PFSK-1 (cell line): ENCODE data around the gene SLC44A2.

Source experiments
- FOXP2 ChIP-seq: optimal IDR thresholded peaks from 2 replicates; pipeline ENCODE3; 2011; ENCODE audit warnings: borderline replicate concordance, control low read depth, inconsistent platforms; ENCODE audit not compliant: insufficient read depth; ENCODE audit errors: extremely low read length, extremely low read depth
- POLR2AphosphoS5 ChIP-seq: IDR thresholded peaks from 2 replicates; pipeline ENCODE4 v1.6.1; 2012; ENCODE audit warnings: low read depth, mild to moderate bottlenecking, control low read depth, low read length, moderate library complexity
- REST ChIP-seq, 2 experiments: IDR thresholded peaks; 2 replicates each; pipeline versions ENCODE4 v1.6.1 to v1.8.0; 2011 to 2012; ENCODE audit warnings: low read depth in 2 of 2, low read length in 2 of 2, control low read depth in 1 of 2, inconsistent platforms in 1 of 2, mild to moderate bottlenecking in 1 of 2, moderate library complexity in 1 of 2; ENCODE audit not compliant: insufficient read depth in 1 of 2
- SIN3A ChIP-seq: IDR thresholded peaks from 2 replicates; pipeline ENCODE4 v1.6.1; 2012; ENCODE audit warnings: mild to moderate bottlenecking, low read length, moderate library complexity, borderline replicate concordance; ENCODE audit not compliant: insufficient read depth
- TAF1 ChIP-seq: IDR thresholded peaks from 2 replicates; pipeline ENCODE4 v1.6.1; 2012; ENCODE audit warnings: low read length, control low read depth, borderline replicate concordance; ENCODE audit not compliant: insufficient read depth

SLC44A2 gene

GRCh38 chr19:10600149-10600548, 25.2 kb upstream of the SLC44A2 start:
- TF ChIP-seq SIN3A, result no peak
- no peak for TF ChIP-seq REST (IDR thresholded peaks at IDR 0.05; ENCODE audit: insufficient read depth in 1 of 2, low read depth in 2 of 2, low read length in 2 of 2)
- no peak for TF ChIP-seq POLR2AphosphoS5
- TF ChIP-seq TAF1, result no peak
- no peak for TF ChIP-seq FOXP2

GRCh38 chr19:10601999-10602329, 23.4 kb upstream of the SLC44A2 start:
- TF ChIP-seq TAF1 (no peak), POLR2AphosphoS5 (no peak), SIN3A (no peak), REST (IDR thresholded peaks at IDR 0.05; ENCODE audit: insufficient read depth in 1 of 2, low read depth in 2 of 2, low read length in 2 of 2) (no peak), FOXP2 (no peak)

GRCh38 chr19:10602330-10603083, 22.8 kb upstream of the SLC44A2 start:
- no peak for TF ChIP-seq REST (IDR thresholded peaks at IDR 0.05; ENCODE audit: insufficient read depth in 1 of 2, low read depth in 2 of 2, low read length in 2 of 2)
- 0 out of 2 replicates have a peak, but pooled peaks have one; percentile 28 for TF ChIP-seq POLR2AphosphoS5
- TF ChIP-seq TAF1, result no peak
- TF ChIP-seq FOXP2, result no peak

- TF ChIP-seq FOXP2, result no peak
- TF ChIP-seq POLR2AphosphoS5, result no peak
- no peak for TF ChIP-seq REST (IDR thresholded peaks at IDR 0.05; ENCODE audit: insufficient read depth in 1 of 2, low read depth in 2 of 2, low read length in 2 of 2)
- no peak for TF ChIP-seq TAF1
- TF ChIP-seq SIN3A, result no peak
Observed at GRCh38 chr19:10603084-10603872, 22.1 kb upstream of the SLC44A2 start.
